GM10847 (cell line): ENCODE measurements around the gene CISD1.

Experiments
- POLR2A ChIP-seq: IDR thresholded peaks from 2 replicates; pipeline ENCODE4 v1.6.1; 2011; ENCODE audit not compliant: insufficient read length; ENCODE audit errors: extremely low read depth

The CISD1 gene

DNA sequence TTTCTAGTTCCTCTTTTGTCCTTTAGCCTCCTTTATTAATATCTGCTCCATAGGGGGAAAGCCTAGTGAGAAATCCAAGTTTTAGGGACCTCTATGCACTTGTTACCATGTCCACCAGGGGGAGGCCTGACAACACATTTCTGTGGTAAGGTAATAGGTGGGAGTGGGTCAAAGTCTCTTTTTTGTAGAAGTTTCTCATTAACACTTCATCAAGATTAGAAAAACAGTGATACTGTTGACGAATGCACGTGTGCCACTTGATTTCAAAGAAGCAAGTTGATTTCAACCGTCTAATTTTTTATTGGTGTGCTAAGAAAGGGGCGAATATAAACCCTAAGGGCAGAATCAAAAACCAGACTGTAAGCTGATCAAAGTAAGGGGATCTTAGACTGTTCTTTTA, 30.6 kb downstream of the CISD1 start:
- TF ChIP-seq POLR2A, result no peak

DNA sequence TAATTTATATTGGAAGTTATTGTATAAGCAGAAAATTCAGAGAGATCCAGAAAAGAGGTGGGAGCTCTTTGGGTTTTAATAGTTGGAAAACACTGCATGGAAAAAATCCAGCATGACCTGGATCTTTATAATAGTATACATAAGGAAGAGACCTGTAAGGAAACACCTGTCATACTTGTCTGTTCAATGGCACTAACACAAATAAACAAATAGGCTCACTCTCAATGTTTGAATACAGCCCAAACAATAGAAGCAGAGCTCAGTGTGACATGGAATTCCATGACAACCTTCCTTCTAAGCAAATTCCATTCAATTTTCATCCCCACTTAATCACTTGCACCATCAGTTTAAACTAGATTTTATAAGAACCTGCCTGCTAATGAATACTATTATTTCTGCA, 31.7 kb downstream of the CISD1 start:
- no peak for TF ChIP-seq POLR2A

DNA sequence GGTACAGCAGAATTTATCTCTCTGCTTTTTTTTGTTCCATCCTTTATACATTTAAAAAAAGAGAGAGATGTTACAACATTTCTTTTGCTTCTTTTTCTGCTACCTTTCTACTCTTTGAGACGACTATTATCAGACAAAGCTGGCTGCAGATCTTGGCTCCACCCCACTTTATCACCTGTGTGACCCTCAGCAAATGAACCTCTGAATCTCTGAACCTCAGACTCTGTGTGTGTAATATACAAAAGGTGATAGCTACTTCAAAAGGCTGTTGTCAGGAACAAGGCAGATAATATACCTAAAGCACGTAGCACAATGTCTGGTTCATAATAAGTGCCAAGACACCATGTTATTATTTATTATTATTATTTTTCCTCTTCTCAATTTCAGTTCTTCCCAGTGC, 33.3 kb downstream of the CISD1 start:
- TF ChIP-seq POLR2A, result no peak

DNA sequence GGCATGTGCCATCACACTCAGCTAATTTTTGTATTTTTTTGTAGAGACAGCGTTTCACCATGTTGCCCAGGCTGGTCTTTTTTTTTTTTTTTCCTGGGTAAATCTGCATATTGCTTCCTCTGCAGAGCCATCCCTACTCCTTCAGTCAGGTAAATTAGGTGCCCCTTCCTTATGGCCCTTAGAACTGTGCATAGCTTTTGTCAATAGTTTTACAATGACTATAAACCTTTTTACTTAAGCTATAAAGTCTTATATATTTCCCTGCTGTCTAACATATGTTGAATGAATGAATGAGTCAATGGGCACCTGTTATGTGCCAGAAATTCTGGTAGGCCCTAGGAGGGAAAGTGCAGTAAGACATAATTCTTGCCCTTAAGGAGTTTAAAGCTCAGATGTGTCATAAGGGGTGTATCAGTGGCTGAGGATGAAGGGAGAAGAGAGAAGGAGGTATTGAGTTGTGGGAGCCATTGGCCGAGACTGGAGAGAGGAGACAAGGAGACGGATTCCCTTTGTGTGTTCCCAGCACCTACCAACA, 35.2 kb downstream of the CISD1 start:
- no peak for TF ChIP-seq POLR2A

DNA sequence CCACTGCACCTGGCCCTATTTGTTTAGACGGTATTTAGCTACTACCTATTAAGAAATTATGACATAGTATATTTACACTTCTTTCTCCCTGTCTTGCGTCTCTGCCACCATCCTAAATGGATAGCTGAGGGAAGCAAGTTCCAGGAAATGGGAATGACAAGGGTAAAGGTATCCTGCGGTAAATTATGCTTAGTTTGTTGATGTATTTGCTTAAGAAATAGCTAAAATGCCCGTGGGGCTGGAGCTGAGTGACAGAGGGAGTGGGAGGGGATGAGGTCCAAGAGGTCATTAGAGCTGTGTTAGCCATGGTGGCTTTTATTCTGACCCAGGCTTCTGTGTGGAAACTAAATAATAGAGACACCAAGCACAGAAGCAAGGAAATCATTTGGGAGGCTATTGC, 36.9 kb downstream of the CISD1 start:
- TF ChIP-seq POLR2A, result no peak

DNA sequence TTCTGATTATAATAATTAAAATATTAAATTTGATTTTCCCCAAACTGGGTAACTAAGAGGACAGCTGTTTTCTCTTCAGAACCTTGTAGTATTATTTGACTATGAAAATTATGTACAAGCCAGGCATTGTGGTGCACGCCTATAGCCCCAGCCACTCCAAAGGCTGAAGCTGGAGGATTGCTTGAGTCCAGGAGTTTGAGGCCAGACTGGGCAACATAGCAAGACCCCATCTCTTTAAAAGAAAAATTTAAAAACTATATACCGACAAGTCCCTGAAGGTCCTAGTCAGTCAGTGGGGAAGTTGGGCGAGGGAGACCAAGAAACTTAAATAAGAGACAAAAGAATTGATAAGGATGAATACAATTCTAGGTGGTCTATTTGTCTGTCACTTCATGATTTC, 38.7 kb downstream of the CISD1 start:
- TF ChIP-seq POLR2A, result no peak

DNA sequence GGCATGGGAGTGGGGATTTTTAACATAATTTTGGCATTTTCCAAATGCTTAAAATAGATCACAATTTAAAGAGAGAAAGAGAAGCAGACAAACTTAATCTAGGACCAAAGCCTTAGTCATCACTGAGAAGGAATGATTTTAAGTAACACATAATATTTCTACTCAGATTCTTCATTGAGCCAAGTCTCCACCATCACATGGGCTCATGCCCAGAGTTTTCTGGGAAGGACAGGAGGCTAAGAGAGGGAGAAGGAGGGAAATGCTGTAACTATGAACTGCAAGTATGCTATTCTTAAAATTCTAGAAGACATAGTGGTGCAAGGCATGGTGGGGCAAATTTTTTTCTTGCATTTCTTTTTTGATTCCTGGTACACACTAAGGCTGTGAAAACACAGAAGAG, 42.1 kb downstream of the CISD1 start:
- TF ChIP-seq POLR2A, result no peak

DNA sequence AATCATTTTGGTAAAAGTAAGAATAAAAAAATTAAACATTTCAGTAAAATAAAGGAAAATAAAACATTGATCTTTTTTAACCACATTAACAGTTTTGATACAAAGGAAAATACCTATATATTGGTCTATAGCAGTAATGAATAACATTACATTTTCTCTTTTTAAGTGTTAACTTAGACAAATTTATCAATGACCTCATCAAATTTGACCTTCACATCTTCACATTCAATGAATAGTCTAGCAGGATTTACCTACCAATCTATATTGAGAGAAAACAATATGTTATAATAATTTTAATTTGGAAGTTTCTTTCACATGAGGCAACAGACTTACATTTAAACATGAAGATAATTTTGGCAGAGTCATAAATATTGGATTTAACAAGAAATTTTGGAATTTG, 47.9 kb downstream of the CISD1 start:
- TF ChIP-seq POLR2A, result no peak

DNA sequence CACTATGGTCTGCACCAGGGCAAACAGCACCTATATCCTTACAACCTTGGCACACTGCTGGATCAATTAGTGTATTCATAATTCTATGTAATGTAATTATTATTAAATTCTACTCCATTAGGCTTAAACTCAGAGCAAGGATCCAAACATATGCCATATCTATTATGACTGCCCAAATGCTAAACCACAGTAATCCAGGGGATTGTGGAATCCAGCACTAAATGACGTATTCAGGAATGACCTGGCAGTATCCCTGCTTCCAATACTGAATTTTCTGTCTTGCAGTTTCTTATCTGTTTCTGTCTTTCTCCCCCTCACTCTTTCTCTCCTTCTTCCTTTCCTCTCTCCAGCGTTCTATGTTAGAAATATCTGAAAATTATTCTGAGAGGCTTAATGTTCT, 49.4 kb downstream of the CISD1 start:
- TF ChIP-seq POLR2A, result no peak

DNA sequence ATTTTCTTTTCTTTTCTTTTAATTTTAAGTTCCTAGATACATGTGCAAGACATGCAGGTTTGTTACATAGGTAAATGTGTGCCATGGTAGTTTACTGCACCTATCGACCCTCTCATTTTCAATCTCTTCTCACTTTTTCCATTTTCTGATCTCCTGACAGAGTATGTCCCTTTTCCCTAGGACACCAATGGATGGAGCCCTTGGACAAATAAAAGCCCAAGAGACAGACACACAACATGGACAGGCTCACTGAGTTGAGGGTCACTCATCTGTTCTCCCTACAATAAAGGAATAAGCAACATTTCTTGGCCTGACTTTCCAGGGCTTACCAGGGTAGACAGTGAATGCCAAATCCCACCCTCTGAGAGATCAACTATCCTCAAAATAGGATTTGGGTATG, 50.6 kb downstream of the CISD1 start:
- no peak for TF ChIP-seq POLR2A

DNA sequence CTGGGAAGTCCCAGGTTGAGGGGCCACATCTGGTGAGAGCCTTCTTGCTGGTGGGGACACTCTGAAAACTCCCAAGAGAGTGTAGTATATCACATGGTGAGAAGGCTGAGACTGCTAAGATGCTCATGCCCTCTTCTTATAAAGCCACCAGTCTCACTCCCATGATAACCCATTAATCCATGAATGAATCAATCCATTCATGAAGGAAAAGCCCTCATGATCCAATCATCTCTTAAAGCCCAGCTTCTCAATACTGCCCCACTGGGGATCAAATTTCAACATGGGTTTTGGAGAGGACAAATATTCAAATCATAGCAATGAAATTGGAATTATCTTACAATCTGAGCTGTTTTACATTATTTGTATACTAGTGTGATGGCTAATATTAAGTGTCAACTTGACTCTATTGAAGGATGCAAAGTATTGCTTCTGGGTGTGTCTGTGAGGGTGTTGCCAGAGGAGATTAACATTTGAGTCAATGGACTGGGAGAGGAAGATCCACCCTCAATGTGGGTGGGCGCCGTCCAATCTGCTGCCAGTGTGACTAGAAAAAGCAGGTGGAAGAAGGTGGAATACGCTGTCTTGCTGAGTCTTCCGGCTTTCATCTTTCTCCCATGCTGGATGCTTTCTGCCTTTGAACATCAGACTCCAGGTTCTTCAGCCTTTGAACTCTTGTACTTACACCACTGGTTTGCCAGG, 51.5 kb downstream of the CISD1 start:
- TF ChIP-seq POLR2A, result no peak

DNA sequence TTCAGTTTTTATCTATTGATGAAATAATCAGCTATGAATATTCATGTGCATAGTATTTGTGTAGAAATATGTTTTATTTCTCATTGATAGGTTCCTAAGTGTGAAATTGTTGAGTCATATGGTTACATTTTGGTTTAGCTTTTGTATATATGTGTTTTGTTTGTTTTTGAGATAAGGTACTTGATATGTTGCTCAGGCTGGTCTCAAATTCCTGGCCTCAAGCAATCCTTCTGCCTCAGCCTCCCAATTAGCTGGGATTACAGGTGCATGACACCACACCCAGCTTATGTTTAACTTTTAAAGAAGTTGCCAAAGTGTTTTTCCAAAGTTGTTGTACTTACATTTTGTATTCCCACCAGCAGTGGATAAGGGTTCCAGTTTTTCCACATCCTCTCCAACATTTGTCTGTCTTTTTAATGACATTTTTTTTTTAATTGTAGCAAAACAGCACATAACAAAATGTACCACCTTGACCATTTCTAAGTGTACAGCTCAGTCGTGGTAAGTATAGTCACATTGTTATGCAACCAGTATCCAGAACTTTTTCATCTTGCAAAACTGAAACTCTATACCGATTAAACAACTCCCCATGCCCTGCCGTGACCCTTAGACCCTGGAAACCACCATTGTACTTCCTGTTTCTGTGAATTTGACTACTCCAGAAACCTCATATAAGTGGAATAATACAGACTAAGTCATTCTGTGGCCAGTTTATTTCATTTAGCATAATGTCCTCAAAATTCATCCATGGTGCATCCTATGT, 53.3 kb downstream of the CISD1 start:
- TF ChIP-seq POLR2A, result no peak

DNA sequence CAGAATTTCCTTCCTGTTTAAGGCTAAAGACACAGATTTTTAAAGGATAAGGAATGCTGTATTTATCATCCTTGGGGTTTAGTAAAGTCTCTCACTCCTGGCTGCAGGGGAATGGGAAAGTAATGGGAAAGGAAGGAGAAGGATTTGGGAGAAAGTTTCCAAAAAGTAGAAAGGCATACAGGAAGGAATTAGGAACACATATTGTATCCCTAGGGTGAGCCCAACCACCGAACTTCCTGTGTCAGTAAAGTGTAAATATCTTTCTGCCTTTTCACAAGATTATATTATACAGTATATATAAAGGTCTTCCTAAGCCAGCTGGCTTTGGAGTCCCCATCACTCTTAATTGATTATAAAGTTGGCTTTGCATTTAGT, 53.9 kb downstream of the CISD1 start:
- no peak for TF ChIP-seq POLR2A

DNA sequence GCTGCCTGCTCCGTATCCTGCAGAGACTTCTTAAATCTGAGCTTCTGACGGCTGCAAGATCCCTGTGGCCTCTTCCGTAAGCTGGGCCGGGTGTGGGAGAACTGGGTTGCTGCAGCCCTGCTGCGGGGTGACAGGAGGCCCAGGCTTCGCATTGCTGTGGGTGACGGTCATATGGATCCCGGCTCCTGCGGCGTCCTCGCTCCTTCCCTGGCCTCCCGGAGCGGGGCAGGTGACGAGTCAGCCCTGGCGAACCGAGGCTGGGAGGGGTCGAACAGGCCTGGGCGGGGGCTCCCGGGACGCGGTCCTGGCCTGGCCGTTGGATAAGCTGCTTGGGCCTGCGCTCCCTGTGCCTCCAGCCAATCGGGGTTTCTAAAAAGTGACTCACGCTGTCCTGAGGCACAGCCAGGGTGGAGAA, 58.0 kb downstream of the CISD1 start:
- TF ChIP-seq POLR2A, result no peak

DNA sequence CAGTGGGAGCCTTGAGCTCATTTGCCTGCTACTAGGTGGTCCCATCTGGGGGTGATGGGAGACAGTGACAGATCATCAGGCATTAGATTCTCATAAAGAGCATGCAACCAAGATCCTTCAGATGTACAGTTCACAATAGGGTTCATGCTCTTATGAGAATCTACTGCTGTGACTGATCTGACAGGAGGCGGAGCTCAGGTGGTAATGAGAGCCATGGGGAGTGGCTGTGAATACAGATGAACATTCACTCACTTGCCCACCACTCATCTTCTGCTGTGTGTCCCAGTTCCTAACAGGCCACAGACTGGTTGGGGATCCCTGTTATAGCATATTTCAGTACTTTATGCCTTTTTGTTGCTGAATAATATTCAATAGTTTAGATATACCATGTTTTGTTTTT, 59.3 kb downstream of the CISD1 start:
- TF ChIP-seq POLR2A, result no peak

DNA sequence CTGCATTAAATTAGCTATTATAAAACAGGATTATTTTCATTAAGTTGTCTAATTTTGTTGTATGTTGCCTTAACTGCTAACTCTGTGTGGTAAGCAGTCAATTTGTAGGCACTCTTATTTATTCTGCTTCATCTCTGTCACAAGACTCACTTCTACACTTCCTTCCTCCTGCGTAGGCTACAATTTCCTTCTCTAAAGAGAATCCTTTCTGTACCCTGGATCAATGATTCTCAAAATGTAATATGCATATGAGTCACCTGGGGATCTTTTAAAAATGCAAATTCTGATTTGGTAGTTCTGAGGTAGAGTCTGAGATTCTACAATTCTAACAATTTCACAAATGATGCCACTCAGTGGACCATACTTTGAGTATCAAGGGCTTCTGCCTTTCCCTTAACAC, 61.5 kb downstream of the CISD1 start:
- TF ChIP-seq POLR2A, result no peak

DNA sequence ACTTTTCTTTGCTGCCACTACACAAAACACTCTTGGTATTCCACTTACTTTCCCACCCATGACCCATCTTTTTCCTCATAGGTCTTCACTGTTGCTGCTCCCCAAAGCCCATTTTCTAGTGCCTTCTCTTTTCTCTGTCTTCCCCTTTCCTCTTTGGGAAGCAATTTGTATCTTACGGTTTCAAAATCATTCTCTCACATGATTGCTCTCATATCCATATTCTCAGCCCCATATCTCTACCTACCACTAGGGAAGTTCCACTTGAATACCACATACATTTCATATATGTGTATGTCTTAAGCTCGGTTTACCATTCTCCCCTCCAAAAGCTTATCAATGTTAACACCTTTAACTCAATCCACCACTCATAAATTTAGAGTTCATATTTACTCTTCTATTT, 62.7 kb downstream of the CISD1 start:
- no peak for TF ChIP-seq POLR2A
